WTC11 (cell line): ENCODE results near the gene F11R. TPM values are rescaled to one million over a fixed set of nuclear protein-coding genes. Genes with fewer than 3 reads are reported as not detected.

ENCODE experiments used
- ATAC-seq: fragments of 200-7000 bp; cut with Tn5 transposase; 2 replicates; pipeline ENCODE4 v1.10.0; 2021; ENCODE audit warnings: mild to moderate bottlenecking, moderate library complexity
- CTCF ChIA-PET: fragments of 300-600 bp; sonication (Branson Sonifier 250); formaldehyde crosslinking; loops from one replicate; lab custom pipeline; 2021; ENCODE audit warnings: antibody characterized with exemption; lab: Charles Lee
- POLR2A ChIA-PET: fragments of 350-600 bp; sonication (Branson Sonifier 250); formaldehyde crosslinking; loops from one replicate; lab custom pipeline; 2021; ENCODE audit warnings: antibody characterized with exemption; lab: Charles Lee
- DNase-seq: peaks from one replicate; pipeline ENCODE4 v3.0.0; 2021; ENCODE audit warnings: low spot score
- H3K27ac Mint-ChIP-seq: 2 replicates; pipeline ENCODE4 v1.8.0; 2021; ENCODE audit warnings: mixed read lengths
- H3K27me3 Mint-ChIP-seq: 2 replicates; pipeline ENCODE4 v1.8.0; 2021; ENCODE audit warnings: low read depth, mild to moderate bottlenecking, moderate library complexity, mixed read lengths
- H3K36me3 Mint-ChIP-seq: 2 replicates; pipeline ENCODE4 v1.8.0; 2021; ENCODE audit warnings: mixed read lengths
- H3K4me1 Mint-ChIP-seq: 2 replicates; pipeline ENCODE4 v1.8.0; 2022; ENCODE audit warnings: mixed read lengths
- H3K4me3 Mint-ChIP-seq: 2 replicates; pipeline ENCODE4 v1.8.0; 2021; ENCODE audit warnings: mild to moderate bottlenecking, moderate library complexity, mixed read lengths
- H3K9me3 Mint-ChIP-seq: 2 replicates; pipeline ENCODE4 v1.8.0; 2021; ENCODE audit warnings: mixed read lengths
- AR ChIP-seq: fragments of 250-450 bp; sonication (Bioruptor Pico); IDR thresholded peaks from 2 replicates; pipeline ENCODE4 v1.9.0; 2021; ENCODE audit warnings: mild to moderate bottlenecking
- CDX4 ChIP-seq: fragments of 250-450 bp; sonication (Bioruptor Pico); IDR thresholded peaks from 2 replicates; pipeline ENCODE4 v1.9.0; 2021; ENCODE audit warnings: moderate library complexity, mild to moderate bottlenecking, inconsistent platforms, borderline replicate concordance
- CREB1 ChIP-seq: sonication (generic); formaldehyde crosslinking; IDR thresholded peaks from 2 replicates; pipeline ENCODE4 v1.8.0; 2023; ENCODE audit warnings: mild to moderate bottlenecking, missing genetic modification reagents
- EMX1 ChIP-seq: fragments of 250-450 bp; sonication (Bioruptor Pico); IDR thresholded peaks from 2 replicates; pipeline ENCODE4 v1.8.0; 2021; ENCODE audit warnings: mild to moderate bottlenecking
- FOXJ3 ChIP-seq: sonication (generic); formaldehyde crosslinking; IDR thresholded peaks from 2 replicates; pipeline ENCODE4 v1.9.0; 2021; ENCODE audit warnings: missing genetic modification reagents, mild to moderate bottlenecking, borderline replicate concordance
- MAX ChIP-seq: sonication (generic); formaldehyde crosslinking; IDR thresholded peaks from 2 replicates; pipeline ENCODE4 v1.8.0; 2022; ENCODE audit warnings: mild to moderate bottlenecking, missing genetic modification reagents
- MLX ChIP-seq: sonication (generic); formaldehyde crosslinking; IDR thresholded peaks from 2 replicates; pipeline ENCODE4 v1.8.1; 2023; ENCODE audit warnings: mild to moderate bottlenecking, missing genetic modification reagents, moderate library complexity
- MXD4 ChIP-seq: fragments of 250-450 bp; sonication (Bioruptor Pico); IDR thresholded peaks from 2 replicates; pipeline ENCODE4 v1.8.0; 2021; ENCODE audit warnings: mild to moderate bottlenecking, moderate library complexity, borderline replicate concordance
- MYBL2 ChIP-seq: sonication (generic); formaldehyde crosslinking; IDR thresholded peaks from 2 replicates; pipeline ENCODE4 v1.8.1; 2023; ENCODE audit warnings: mild to moderate bottlenecking, moderate library complexity, missing genetic modification reagents
- NR1H2 ChIP-seq: sonication (generic); formaldehyde crosslinking; IDR thresholded peaks from 2 replicates; pipeline ENCODE4 v1.9.0; 2021; ENCODE audit warnings: mild to moderate bottlenecking, moderate library complexity, missing genetic modification reagents
- NR3C1 ChIP-seq: sonication (generic); formaldehyde crosslinking; conservative IDR thresholded peaks from 2 replicates; pipeline ENCODE4 v1.8.1; 2023; ENCODE audit warnings: low read depth, mild to moderate bottlenecking, missing genetic modification reagents
- SMAD3 ChIP-seq: sonication (generic); formaldehyde crosslinking; IDR thresholded peaks from 2 replicates; pipeline ENCODE4 v1.8.0; 2022; ENCODE audit warnings: missing genetic modification reagents, mild to moderate bottlenecking, borderline replicate concordance
- STAT6 ChIP-seq: sonication (generic); formaldehyde crosslinking; conservative IDR thresholded peaks from 2 replicates; pipeline ENCODE4 v1.8.1; 2023; ENCODE audit warnings: mild to moderate bottlenecking, low read depth, missing genetic modification reagents, moderate library complexity
- TP53 ChIP-seq: sonication (generic); formaldehyde crosslinking; IDR thresholded peaks from 2 replicates; pipeline ENCODE4 v1.8.1; 2023; ENCODE audit warnings: mild to moderate bottlenecking, missing genetic modification reagents
- ZNF121 ChIP-seq: sonication (generic); formaldehyde crosslinking; IDR thresholded peaks from 2 replicates; pipeline ENCODE4 v1.8.0; 2023; ENCODE audit warnings: missing genetic modification reagents
- ZNF138 ChIP-seq: sonication (generic); formaldehyde crosslinking; conservative IDR thresholded peaks from 2 replicates; pipeline ENCODE4 v1.8.1; 2022; ENCODE audit warnings: mild to moderate bottlenecking, moderate library complexity, missing genetic modification reagents
- ZNF425 ChIP-seq: fragments of 250-450 bp; sonication (Bioruptor Pico); conservative IDR thresholded peaks from 2 replicates; pipeline ENCODE4 v1.9.0; 2021; ENCODE audit warnings: mild to moderate bottlenecking
- ZNF512 ChIP-seq: sonication (generic); formaldehyde crosslinking; IDR thresholded peaks from 2 replicates; pipeline ENCODE4 v1.8.1; 2022; ENCODE audit warnings: missing genetic modification reagents, borderline replicate concordance
- ZNF671 ChIP-seq: fragments of 250-450 bp; sonication (Bioruptor Pico); IDR thresholded peaks from 2 replicates; pipeline ENCODE4 v1.8.0; 2021; ENCODE audit warnings: mild to moderate bottlenecking
- total RNA-seq: library from RNA; stranded (reverse); gene quantifications from 3 replicates; pipeline ENCODE4 v1.2.3, GENCODE V29; 2021
- TF ChIP-seq, protein P1 (sequence below): sonication (generic); formaldehyde crosslinking; IDR thresholded peaks from 2 replicates; pipeline ENCODE4 v1.8.1; 2023; ENCODE audit warnings: mild to moderate bottlenecking, missing genetic modification reagents, moderate library complexity
- TF ChIP-seq, protein P2 (sequence below): fragments of 200-600 bp; IDR thresholded peaks from 2 replicates; pipeline ENCODE4 v1.8.0; 2022; ENCODE audit warnings: antibody characterized with exemption
- TF ChIP-seq, protein P3 (sequence below): sonication (generic); formaldehyde crosslinking; IDR thresholded peaks from 2 replicates; pipeline ENCODE4 v1.8.1; 2023; ENCODE audit warnings: mild to moderate bottlenecking, moderate library complexity, missing genetic modification reagents

Gene F11R
- total RNA-seq, 1 experiment from 2014 or later = 202 TPM

GRCh38 chr1:161052899-161053298, 31.9 kb upstream of the F11R start (continued):
- TF ChIP-seq ZNF512 (no peak), MLX (CRISPR knock-in tag) (no peak), MXD4 (no peak), NR1H2 (CRISPR knock-in tag) (no peak), STAT6 (CRISPR knock-in tag) (no peak), CREB1 (CRISPR knock-in tag) (no peak), ZNF121 (CRISPR knock-in tag) (no peak), SMAD3 (CRISPR knock-in tag) (no peak), CDX4 (no peak)
- TF ChIP-seq, protein P1, sequence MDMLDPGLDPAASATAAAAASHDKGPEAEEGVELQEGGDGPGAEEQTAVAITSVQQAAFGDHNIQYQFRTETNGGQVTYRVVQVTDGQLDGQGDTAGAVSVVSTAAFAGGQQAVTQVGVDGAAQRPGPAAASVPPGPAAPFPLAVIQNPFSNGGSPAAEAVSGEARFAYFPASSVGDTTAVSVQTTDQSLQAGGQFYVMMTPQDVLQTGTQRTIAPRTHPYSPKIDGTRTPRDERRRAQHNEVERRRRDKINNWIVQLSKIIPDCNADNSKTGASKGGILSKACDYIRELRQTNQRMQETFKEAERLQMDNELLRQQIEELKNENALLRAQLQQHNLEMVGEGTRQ (CRISPR knock-in tag) = no peak

GRCh38 chr1:161051219-161051618, 30.3 kb upstream of the F11R start:
- peaks cover 5% of the 10 kb centered on the region for H3K4me1 Mint-ChIP-seq
- no peak overlapping the region for H3K4me3 Mint-ChIP-seq
- H3K36me3 Mint-ChIP-seq = peaks cover 18% of the 10 kb centered on the region
- H3K27ac Mint-ChIP-seq = no peak overlapping the region
- peaks cover 26% of the 10 kb centered on the region for H3K9me3 Mint-ChIP-seq
- DNase-seq = no peak
- H3K27me3 Mint-ChIP-seq = peaks cover 45% of the 10 kb centered on the region
- ChIA-PET CTCF (interaction anchor here (0.6 kb wide), 1 partner anchor 12 kb away, joined by 8 read pairs; no protein-coding TSS in a partner anchor), POLR2A (no interaction called here)
- ATAC-seq = no peak
- TF ChIP-seq ZNF138 (CRISPR knock-in tag) (no peak), AR (CRISPR knock-in tag) (no peak), ZNF671 (CRISPR knock-in tag) (no peak), EMX1 (CRISPR knock-in tag) (no peak), NR3C1 (CRISPR knock-in tag) (no peak), TP53 (CRISPR knock-in tag) (no peak), MYBL2 (CRISPR knock-in tag) (no peak), ZNF425 (CRISPR knock-in tag) (no peak), FOXJ3 (CRISPR knock-in tag) (no peak), MAX (CRISPR knock-in tag) (no peak)
- TF ChIP-seq, protein P2, sequence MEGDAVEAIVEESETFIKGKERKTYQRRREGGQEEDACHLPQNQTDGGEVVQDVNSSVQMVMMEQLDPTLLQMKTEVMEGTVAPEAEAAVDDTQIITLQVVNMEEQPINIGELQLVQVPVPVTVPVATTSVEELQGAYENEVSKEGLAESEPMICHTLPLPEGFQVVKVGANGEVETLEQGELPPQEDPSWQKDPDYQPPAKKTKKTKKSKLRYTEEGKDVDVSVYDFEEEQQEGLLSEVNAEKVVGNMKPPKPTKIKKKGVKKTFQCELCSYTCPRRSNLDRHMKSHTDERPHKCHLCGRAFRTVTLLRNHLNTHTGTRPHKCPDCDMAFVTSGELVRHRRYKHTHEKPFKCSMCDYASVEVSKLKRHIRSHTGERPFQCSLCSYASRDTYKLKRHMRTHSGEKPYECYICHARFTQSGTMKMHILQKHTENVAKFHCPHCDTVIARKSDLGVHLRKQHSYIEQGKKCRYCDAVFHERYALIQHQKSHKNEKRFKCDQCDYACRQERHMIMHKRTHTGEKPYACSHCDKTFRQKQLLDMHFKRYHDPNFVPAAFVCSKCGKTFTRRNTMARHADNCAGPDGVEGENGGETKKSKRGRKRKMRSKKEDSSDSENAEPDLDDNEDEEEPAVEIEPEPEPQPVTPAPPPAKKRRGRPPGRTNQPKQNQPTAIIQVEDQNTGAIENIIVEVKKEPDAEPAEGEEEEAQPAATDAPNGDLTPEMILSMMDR = no peak
- TF ChIP-seq, protein P3, sequence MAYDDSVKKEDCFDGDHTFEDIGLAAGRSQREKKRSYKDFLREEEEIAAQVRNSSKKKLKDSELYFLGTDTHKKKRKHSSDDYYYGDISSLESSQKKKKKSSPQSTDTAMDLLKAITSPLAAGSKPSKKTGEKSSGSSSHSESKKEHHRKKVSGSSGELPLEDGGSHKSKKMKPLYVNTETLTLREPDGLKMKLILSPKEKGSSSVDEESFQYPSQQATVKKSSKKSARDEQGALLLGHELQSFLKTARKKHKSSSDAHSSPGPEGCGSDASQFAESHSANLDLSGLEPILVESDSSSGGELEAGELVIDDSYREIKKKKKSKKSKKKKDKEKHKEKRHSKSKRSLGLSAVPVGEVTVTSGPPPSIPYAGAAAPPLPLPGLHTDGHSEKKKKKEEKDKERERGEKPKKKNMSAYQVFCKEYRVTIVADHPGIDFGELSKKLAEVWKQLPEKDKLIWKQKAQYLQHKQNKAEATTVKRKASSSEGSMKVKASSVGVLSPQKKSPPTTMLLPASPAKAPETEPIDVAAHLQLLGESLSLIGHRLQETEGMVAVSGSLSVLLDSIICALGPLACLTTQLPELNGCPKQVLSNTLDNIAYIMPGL (CRISPR knock-in tag) = no peak
